ENCODE measurements around the gene RAPGEF6. TPM values are rescaled to one million over a fixed set of nuclear protein-coding genes. Genes with fewer than 3 reads are reported as not detected.

The RAPGEF6 gene
- total RNA-seq, 1 donor from 2014 or later, result 12.9 TPM

DNA sequence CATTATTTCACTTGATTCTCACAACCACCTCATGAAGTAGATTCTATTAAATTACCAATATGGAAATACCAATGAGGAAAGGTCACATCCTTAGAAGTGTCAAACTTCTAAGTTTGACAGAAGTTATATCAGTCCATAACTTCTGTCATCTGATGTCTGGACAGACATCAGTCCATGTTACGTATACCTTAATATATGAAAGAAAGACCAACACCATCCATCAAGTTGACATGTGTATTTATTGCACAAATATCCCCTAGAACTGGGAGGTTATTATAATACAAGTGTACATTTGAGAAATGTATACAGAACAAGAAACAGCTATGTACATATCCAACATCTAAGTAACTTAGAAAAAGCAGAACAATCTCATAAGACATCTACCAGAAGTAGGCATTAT, 6.5 kb upstream of the RAPGEF6 start:
- DNase-seq (ENCODE audit: low read depth), result no peak
- TF ChIP-seq, protein P1, sequence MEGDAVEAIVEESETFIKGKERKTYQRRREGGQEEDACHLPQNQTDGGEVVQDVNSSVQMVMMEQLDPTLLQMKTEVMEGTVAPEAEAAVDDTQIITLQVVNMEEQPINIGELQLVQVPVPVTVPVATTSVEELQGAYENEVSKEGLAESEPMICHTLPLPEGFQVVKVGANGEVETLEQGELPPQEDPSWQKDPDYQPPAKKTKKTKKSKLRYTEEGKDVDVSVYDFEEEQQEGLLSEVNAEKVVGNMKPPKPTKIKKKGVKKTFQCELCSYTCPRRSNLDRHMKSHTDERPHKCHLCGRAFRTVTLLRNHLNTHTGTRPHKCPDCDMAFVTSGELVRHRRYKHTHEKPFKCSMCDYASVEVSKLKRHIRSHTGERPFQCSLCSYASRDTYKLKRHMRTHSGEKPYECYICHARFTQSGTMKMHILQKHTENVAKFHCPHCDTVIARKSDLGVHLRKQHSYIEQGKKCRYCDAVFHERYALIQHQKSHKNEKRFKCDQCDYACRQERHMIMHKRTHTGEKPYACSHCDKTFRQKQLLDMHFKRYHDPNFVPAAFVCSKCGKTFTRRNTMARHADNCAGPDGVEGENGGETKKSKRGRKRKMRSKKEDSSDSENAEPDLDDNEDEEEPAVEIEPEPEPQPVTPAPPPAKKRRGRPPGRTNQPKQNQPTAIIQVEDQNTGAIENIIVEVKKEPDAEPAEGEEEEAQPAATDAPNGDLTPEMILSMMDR (conservative IDR thresholded peaks at IDR 0.05; ENCODE audit: low read depth, low read length), result no peak
- H3K4me3 ChIP-seq (ENCODE audit: low read depth, low read length), result no peak overlapping the region

DNA sequence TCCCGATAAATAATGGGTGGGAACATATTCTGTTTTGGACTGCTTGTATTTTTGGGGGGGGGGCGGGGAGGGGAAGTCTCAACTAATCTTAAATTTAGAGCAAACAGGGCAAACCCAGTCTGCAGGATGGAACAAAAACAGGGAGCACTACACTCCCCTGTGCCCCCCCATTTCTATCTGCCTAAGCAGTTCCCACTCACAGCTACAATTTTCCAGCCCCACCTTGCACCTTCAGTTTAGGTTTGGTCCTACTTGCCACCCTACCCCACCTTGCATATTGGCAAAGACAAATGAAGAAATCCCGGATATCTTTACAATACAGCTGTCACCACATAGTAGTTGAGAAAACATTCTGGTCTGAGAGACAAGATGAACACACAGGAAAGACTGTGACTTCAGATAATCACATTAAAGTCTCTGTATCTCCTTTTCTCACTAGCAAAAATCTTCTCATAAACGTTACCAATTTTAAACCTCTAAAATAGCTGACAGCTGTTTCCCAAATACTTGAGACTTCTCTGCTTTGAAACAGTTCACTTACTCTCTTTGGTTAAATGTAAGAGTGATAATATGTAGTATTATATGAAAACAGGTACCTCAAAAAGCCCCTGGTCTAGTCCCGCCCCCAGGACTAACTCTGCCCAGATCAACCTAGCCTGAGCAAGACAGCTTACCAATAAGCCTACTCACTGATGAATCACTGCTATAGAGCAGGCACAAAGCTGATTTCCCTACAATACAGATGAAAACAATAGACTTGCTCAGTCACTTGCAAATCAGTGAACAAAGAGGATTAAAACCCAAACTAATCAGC, 5.2 kb upstream of the RAPGEF6 start:
- H3K4me3 ChIP-seq (ENCODE audit: low read depth, low read length), result no peak overlapping the region
- DNase-seq (ENCODE audit: low read depth), result no peak
- TF ChIP-seq, protein P1 (conservative IDR thresholded peaks at IDR 0.05; ENCODE audit: low read depth, low read length), result no peak

- no peak for DNase-seq (ENCODE audit: low read depth)
- H3K4me3 ChIP-seq (ENCODE audit: low read depth, low read length), result no peak overlapping the region
- TF ChIP-seq, protein P1 (conservative IDR thresholded peaks at IDR 0.05; ENCODE audit: low read depth, low read length), result no peak
Observed at GRCh38 chr5:131639148-131639547, 4.1 kb upstream of the RAPGEF6 start.

- DNase-seq (ENCODE audit: low read depth), result no peak
- TF ChIP-seq, protein P1 (conservative IDR thresholded peaks at IDR 0.05; ENCODE audit: low read depth, low read length), result no peak
- H3K4me3 ChIP-seq (ENCODE audit: low read depth, low read length), result no peak overlapping the region
Observed at GRCh38 chr5:131637694-131638093, 2.7 kb upstream of the RAPGEF6 start.

- H3K4me3 ChIP-seq (ENCODE audit: low read depth, low read length), result peak overlapping the region; percentile 88
- peak; percentile 23 for DNase-seq (ENCODE audit: low read depth)
- TF ChIP-seq, protein P1 (conservative IDR thresholded peaks at IDR 0.05; ENCODE audit: low read depth, low read length), result no peak
Observed at GRCh38 chr5:131635684-131636572, 899 bp upstream of the RAPGEF6 start.

DNA sequence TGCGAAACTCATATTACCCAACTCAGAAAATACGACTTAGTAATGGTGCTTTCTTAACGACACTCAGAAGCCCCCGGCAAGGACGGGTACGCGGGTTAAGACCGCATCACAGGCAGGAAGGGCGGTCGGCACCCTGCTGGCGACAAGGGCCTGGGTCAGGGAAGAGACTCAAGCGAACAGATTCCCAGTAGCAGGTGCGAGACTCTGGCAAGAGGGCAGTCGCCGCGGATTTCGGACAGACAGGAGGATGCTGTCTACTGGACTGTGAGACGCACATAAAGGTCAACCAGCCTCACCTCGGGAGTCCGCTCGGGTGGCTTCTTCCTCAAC, 398 bp downstream of the RAPGEF6 start:
- no peak for DNase-seq (ENCODE audit: low read depth)
- H3K4me3 ChIP-seq (ENCODE audit: low read depth, low read length), result peak overlapping the region; percentile 88
- TF ChIP-seq, protein P1 (conservative IDR thresholded peaks at IDR 0.05; ENCODE audit: low read depth, low read length), result peak; percentile 12

All from epithelial cell of proximal tubule (primary cell).